GM13977 (cell line): ENCODE data around the gene TBC1D10B.

Experiments
- DNase-seq: peaks from one replicate; pipeline ENCODE4 v3.0.0; 2012; ENCODE audit warnings: low spot score
- in situ Hi-C: fragments of 300-500 bp; cut with MboI; formaldehyde crosslinking; loops from one replicate; pipeline ENCODE4 v1.12.0; 2022; ENCODE audit warnings: low sequenced_read_pairs, low pct_unique_long_range_greater_than_20kb, mixed read lengths, inconsistent platforms; ENCODE audit not compliant: unreplicated experiment
- TF ChIP-seq, protein P1 (sequence below): IDR thresholded peaks from 2 replicates; pipeline ENCODE4 v1.5.1; 2012; ENCODE audit warnings: mild to moderate bottlenecking, control low read depth; ENCODE audit not compliant: insufficient read depth; ENCODE audit errors: extremely low read depth, missing control alignments

The TBC1D10B gene

DNA sequence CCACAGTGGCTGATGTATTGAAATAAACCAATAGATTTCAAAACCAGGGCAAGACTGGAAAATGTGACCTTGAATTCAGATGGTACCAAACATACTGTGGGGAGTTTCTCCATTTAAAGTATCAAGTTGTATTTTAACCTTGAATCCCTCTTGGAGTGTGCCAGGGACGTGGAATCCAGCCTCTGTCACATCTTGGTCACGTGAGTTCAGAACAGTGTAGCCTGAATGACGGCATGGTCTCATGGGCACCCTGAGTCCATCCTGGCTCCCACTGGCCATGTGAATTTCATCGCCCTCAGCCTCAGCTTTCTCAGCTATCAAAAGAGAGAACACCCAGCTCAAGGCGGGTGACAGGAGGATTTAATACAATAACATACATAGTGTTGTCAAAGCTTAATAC, 43.9 kb upstream of the TBC1D10B start:
- in situ Hi-C loops = loop anchor here (25.0 kb wide), 1 partner anchor 302 kb away; the partner anchor contains the start of genes GDPD3 and MAPK3
- TF ChIP-seq, protein P1, sequence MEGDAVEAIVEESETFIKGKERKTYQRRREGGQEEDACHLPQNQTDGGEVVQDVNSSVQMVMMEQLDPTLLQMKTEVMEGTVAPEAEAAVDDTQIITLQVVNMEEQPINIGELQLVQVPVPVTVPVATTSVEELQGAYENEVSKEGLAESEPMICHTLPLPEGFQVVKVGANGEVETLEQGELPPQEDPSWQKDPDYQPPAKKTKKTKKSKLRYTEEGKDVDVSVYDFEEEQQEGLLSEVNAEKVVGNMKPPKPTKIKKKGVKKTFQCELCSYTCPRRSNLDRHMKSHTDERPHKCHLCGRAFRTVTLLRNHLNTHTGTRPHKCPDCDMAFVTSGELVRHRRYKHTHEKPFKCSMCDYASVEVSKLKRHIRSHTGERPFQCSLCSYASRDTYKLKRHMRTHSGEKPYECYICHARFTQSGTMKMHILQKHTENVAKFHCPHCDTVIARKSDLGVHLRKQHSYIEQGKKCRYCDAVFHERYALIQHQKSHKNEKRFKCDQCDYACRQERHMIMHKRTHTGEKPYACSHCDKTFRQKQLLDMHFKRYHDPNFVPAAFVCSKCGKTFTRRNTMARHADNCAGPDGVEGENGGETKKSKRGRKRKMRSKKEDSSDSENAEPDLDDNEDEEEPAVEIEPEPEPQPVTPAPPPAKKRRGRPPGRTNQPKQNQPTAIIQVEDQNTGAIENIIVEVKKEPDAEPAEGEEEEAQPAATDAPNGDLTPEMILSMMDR = no peak
- DNase-seq = no peak

DNA sequence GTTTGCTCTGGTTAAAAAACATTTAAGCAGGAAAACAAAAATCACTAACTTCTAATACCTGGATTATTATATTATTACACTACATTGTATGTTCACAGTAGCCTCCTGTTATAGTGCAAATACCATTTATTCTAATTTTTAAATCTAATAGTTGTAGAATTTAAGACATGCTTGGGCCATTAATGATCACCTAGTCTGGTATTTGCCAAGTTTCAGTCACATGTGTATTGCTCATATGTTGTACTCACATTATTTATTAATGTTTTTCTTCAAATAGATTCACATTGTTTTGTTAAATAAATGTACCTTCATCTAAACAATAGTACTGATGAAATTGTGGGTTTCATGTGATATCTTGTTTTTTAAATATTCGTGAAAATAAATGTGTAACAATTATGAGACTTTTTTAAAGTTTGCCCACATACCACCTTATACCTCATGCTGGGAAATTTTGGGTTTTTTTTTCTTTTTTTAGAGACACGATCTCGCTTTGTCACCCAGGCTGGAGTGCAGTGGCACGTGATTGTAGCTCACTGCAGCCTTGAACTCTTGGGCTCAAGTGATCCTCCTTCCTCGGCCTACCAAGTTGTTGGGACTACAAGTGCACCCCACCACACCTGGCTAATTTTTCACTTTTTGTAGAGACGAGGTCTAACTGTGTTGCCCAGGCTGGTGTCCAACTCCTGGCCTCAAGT, 43.0 kb upstream of the TBC1D10B start:
- in situ Hi-C loops = loop anchor here (25.0 kb wide), 1 partner anchor 301 kb away; the partner anchor contains the start of genes GDPD3 and MAPK3

DNA sequence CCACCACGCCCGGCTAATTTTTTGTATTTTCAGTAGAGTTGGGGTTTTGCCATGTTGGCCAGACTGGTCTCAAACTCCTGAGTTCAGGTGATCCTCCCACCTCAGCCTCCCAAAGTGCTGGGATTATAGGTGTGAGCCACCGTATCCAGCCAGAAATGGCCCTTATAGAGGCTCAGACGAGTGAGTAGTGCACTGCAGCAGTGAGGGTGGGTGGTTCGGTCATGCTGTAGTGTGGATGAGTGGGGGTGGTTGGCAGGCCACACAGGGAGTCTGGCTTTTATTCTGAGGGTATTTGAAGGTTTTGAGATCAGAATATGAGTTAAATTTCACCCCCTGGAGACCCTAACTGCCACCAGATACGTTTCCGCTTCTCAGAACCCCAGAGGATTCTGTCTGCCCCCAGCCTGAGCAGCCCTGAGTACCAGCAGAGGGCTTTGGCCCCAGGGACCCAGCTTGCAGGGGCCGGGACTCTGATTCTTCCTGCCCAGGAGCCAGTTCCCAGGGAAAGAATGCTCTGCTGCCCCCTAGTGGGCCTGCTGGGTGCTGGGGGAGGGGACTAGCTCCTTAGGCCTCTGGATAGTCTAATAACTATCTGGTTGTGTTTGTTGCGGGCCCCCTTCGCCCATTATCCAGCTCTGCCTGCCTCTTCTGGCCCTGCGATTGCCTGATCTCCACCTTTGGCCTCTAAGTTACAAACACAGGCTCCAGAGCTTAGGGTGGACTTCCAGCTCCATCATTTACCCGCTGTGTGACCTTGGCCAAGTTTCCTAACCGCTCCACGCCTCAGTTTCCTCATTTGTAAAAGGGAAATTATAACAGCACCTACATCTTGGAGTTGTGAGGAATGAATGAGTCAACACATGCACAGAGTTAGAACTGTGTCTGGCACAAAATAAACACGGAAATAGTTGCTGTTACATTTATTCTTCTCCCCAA, 39.1 kb upstream of the TBC1D10B start:
- in situ Hi-C loops = loop anchor here (25.0 kb wide), 1 partner anchor 297 kb away; the partner anchor contains the start of genes GDPD3 and MAPK3
- DNase-seq = peak; percentile 87
- TF ChIP-seq, protein P1 = peak; percentile 92

More for the DNA sequence above, 43.0 kb upstream of the TBC1D10B start:
- TF ChIP-seq, protein P1 = no peak
- DNase-seq = no peak

DNA sequence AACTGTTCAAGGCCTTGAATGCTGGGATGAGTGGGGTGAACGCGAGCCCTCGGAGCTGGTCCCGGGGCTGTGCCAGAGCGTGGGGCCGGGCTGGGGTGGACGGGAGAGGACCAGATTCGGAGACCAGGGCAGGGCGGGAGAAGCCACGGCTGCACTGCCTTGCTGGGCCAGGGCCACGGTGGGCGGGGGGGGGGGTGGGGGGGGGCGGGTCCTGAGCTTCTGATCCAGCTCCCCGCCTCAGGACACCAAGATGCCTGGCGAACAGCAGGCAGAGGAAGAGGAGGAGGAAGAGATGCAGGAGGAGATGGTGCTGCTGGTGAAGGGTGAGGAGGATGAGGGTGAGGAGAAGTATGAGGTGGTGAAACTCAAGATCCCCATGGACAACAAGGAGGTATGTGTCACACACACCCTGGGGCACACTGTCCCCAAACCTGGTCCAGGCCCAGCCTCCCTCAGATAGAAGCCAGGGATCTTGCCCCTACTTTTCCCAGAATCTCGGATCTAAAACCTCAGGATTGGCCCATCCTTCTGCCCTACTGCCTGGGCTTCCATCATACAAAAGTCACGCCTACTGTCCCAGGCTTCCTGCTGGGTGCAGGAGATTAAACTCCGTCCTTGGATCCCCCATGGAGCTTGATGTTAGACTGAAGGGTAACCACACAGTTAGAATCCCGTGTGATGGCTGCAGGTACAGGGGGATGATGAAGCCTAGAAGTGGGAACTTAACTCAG, 37.7 kb upstream of the TBC1D10B start:
- TF ChIP-seq, protein P1 = no peak
- in situ Hi-C loops = loop anchor here (25.0 kb wide), 1 partner anchor 296 kb away; the partner anchor contains the start of genes GDPD3 and MAPK3
- DNase-seq = peak; percentile 39

DNA sequence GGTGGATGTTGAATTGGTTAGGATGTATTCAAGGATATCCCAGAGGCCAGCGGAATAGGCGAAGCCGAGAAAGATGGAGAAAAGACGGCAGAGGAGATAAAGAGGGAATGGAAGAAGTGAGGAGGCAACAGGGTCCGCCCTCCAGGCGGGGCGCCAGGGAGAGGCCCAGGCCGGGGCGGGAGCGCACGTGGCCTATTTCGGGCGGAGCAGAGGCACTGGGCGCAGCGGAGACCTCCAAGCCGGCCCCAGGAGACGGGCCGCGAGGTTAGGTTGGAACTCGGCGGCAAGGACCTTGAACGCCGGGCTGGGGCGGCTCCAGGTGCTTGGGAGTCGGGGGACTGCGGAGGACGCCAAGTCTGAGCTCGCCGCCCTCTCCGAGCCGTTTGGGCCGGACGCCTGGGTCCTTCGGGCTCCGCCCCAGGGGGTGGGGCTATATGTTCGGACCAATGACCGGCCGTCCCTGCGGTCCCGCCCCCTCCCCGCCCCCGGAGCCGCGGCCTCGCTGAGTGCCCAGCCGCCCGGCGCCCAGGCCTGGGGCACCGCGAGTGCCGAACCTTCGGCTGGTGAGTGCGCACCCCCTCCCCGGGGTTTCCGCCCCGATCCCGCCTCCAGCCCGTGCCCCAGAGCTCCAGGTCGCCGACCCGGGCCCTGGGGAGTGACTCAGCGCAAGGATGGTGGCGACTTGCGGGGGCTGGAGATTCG, 37.0 kb upstream of the TBC1D10B start, which contains the start of gene ZNF771:
Gene ZNF771, plus strand, starts transcription at position 505 of the 702 bp plus-strand sequence. CDS start 448 bp downstream, outside the sequence.
- in situ Hi-C loops = loop anchor here (25.0 kb wide), 1 partner anchor 295 kb away; the partner anchor contains the start of genes GDPD3 and MAPK3
- peak; percentile 96 for DNase-seq
- TF ChIP-seq, protein P1 = no peak

DNA sequence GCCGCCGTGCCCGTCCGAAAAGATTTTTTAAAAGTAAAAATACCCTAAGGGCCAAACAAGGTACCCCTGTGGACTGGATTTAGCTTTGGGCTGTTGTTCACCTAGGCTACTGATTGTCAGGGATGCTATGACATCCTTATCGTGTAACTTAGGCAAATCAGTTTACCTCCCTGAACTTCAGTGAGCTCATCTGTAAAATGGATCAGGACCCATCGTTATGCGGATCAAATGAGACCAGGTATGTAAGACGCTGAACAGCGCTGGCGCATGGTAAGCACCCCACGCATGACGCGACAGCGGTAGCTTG, 36.5 kb upstream of the TBC1D10B start:
- in situ Hi-C loops = loop anchor here (25.0 kb wide), 1 partner anchor 294 kb away; the partner anchor contains the start of genes GDPD3 and MAPK3
- TF ChIP-seq, protein P1 = no peak
- no peak for DNase-seq
